ENCODE measurements around the gene C1RL.

- no peak for TF ChIP-seq CTCF (IDR thresholded peaks at IDR 0.05)
- TF ChIP-seq POLR2A (IDR thresholded peaks at IDR 0.05), result no peak
These were observed 30.9 kb downstream of the C1RL start for GRCh38 chr12:7078163-7078562.

Data from heart left ventricle (tissue), 13 donors.